Measurements from ENCODE around the gene GJA3.
"Not testable (repeated sequence)": the region's sequence is repeated elsewhere in the genome, so short reads cannot be mapped to it uniquely, and the experiment has no call there.

GJA3 gene

DNA sequence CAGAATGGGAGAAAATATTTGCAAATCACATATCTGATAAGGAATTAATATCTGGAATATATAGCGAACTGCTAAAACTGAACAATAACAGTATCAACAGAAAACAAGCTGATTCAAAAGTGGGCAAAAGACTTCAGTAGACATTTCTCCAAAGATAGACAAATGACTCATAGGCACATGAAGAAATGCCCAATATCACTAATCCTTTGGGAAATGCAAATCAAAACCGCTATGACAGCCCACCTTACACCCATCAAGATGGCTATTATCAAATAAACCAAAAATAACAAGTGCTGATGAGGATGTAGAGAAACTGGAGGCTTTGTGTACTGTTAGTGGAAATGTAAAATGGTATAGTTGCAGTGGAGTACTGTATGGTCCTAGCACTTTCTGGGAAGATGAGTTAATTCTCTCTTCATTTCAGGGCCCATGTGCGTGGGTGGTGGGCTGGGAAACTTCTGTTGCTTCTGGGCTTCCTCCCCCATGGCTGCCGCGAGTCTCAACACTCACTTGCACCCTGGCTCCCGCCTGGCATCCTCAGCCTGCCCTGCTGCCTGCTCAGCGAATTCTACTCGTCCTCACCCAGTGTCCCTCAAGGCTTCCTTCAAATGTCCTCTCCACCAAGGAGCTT is 12.4 kb upstream of the GJA3 start:
- TF ChIP-seq ZNF274 (IDR thresholded peaks at IDR 0.05; ENCODE audit: low read depth, low read length): no peak
- H3K4me3 ChIP-seq (ENCODE audit: low read length): no peak overlapping the region

DNA sequence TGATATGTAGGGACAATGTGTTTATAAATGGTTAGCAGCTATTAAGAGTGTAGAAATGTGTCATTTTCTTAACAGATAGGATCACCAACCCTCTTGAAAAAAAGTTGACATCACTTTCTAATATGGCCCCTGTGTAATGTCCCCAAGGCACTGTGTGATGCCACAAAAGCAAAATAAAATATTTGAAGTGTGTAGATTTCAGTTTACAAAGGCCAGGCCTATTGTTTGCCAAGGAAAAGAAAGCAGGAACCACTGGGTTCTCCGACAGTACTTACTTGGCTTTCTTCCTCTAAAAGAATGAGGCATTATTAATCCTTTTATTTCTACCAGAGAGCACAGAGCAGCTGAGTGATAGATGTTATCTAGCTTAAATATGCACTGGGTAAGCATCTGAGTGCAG is 10.5 kb upstream of the GJA3 start:
- no peak overlapping the region for H3K4me3 ChIP-seq (ENCODE audit: low read length)
- TF ChIP-seq ZNF274 (IDR thresholded peaks at IDR 0.05; ENCODE audit: low read depth, low read length): no peak

DNA sequence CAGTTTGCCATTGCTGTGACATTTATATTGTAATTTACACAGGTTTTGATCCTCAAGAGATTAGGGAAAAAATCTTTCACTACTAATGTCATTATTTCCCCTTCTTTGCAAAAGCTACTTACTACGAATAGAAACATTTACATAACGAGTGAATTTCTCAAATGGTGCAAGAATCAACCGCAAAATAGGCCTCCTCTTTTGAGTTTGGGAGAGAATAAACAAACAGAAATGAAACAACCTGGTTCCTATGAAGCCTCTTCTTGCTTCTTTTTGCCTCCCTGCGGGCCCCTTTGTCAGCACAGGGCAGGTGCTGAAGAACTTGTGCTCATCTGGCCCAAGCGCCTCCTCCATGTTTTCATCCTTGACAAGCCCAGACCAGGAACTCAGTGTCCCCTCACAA is 10.1 kb upstream of the GJA3 start:
- H3K4me3 ChIP-seq (ENCODE audit: low read length): no peak overlapping the region
- TF ChIP-seq ZNF274 (IDR thresholded peaks at IDR 0.05; ENCODE audit: low read depth, low read length): no peak

DNA sequence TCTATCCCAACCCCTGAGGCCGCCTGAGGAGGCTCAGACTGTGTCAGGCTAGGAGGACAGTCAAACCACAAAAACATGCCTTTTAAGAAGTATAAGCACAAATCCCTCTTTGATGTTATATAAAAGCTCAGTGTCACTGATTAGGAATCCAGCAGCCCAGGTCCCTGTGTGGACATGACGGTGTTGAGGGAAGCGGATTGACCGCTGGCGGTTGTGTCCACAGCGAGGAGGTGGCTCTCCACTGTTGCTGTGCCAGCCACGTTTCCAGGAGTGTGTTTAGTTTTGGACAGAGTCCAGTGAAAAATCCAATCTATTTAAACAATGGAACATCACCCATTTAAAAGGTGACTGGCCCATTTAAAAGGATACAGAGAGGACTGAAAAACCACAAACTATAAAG is 7.5 kb upstream of the GJA3 start:
- no peak overlapping the region for H3K4me3 ChIP-seq (ENCODE audit: low read length)
- TF ChIP-seq ZNF274 (IDR thresholded peaks at IDR 0.05; ENCODE audit: low read depth, low read length): no peak

DNA sequence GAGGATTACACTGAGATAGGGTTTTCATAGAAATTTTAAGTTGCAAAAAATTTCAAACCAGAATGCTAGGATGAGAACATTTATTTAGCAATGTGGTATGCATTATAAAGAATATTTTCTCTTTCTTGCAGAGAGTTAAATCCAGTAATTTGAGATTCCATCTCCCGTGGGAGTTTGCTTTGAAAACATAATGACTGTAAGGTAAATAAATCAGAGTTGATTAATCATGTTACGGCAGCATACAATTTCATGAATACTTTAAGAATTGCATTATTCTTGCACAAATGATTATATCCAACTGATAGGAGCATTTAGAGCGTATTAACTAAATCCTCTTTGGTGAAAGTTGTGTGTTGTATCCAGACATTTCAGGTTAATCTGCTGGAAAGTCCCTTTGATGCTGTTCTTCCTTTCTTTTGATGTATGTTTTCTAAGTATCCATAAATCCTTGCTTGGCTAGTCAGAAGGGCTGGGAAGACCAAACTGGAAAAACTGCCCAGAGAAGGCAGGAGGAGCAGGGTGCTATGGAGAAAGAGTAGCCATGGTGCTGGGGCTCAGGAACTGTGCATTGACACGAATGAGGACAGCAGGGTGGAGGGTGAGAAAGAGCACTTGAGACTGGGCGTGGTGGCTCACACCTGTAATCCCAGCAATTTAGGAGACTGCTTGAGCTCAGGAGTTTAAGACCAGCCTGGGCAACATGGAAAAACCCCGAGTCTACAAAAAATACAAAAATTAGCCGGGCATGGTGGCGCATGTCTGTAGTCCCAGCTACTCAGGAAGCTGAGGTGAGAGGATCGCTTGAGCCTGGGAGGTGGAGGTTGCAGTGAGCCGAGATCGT is 4.8 kb upstream of the GJA3 start:
- no peak for TF ChIP-seq ZNF274 (IDR thresholded peaks at IDR 0.05; ENCODE audit: low read depth, low read length)
- no peak overlapping the region for H3K4me3 ChIP-seq (ENCODE audit: low read length)

DNA sequence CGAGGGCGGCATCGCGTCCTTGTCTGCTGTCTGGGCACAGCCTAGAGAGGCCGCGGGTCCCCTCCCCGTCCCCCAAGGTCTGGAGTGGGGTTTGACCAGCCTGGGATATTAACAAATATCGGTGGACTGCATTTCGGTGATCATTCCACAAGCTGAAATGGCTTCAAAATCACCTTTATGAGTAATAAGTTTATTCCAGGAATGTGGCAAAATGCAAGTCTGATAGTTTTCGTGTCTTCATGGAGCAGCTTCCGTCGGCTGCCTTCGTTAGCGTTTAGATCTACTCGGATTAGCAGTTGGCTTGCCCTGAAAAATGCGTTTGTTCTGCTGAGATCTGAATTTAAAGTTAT is 1.1 kb upstream of the GJA3 start:
- peak overlapping the region; percentile 66; the same call in 1 of the 2 replicates for H3K4me3 ChIP-seq (ENCODE audit: low read length)
- TF ChIP-seq ZNF274 (IDR thresholded peaks at IDR 0.05; ENCODE audit: low read depth, low read length): no peak

DNA sequence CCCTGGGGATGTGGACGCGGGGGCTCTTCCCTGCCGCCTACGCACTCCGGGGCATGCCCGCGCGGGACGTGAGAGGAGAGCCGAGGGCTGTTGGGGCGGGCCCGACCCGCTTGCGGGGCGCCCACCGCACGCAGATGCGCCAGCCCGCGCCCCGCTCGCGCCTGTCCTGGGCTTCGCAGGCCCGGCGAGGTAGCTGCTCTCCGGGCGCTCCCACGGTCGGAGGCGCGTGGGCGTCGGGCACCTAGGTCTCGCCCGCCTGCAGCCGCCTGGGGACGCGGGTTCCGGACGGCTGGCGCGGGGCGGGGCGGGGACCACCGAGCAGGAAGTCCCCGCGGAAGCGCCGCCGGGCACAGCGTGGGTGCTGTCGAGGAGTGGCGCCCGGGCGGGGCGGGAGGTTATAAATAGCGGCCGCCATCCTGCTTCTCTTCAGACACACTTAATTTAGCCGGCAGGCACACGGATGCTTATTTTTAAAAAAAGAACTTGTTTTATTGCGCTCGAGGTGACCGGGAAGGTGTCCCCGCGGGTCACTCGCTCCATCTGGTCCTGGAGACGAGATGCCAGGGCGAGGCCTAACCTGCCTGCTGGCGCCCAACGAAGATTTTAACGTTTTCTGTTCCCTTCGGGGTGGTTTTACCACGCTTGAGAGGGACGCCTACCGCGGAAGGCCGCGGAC is 561 bp upstream of the GJA3 start:
- no peak for TF ChIP-seq ZNF274 (IDR thresholded peaks at IDR 0.05; ENCODE audit: low read depth, low read length)
- peak overlapping the region; percentile 66; the same call in 1 of the 2 replicates for H3K4me3 ChIP-seq (ENCODE audit: low read length)

DNA sequence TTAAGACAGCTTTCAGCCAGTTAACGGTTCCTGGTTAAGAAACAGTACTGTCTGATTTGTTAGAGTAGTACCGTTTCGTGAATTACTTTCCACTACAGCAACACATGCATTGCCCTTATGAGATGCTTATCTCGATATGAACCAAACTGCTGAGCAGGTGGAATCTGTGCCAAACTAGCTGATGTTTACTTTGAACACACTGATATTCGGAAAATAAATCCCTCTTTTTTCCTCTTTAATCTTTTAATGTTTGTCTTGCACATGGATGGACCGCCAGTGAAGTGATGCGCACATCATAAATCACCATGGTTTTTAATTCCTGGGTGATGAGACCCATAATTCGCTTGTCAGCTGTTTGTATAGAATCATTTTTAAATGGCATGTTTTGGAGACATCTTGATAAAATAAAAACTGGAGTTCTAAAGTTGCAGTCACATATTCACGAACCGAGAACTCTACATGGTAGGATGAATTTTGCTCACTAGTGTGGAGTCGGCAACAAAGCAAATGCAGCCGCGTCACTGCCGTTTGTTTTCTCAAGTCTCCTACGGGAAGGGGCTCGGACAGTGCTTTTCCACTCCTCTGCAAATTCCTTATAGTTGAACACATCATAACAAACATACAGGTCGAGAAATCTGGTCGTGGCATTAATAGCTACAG is 1.1 kb downstream of the GJA3 start:
- no peak for TF ChIP-seq ZNF274 (IDR thresholded peaks at IDR 0.05; ENCODE audit: low read depth, low read length)
- H3K4me3 ChIP-seq (ENCODE audit: low read length): peak overlapping the region; percentile 66

DNA sequence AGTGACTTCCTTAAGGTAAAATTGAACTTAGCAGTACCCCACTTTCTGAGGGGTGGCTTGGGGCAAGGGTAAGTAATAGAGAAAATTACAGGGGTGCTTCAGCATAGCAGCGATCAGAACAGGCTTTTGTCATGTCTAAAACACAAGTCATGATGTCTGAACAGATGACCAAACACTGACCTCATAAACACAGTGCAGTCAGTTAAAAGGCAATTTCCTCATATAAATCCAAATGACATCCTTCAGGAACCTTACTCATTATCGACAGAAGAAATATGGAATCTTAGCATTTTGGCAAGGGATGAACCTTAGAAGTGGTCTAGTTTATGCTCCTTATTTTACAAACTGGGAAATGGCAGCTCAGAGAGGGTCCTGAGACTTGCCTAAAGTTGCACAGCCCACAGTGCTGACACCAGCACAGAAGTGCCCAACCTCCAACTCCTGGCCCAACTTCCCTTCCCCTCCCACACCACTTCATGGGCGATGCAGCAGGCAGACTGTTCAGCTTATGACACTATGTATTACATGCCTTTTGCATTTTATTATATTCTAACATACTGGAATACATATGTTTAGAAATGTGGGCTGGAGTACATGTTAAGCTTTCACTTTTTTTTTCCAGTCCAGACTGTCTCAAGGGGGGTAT is 3.6 kb downstream of the GJA3 start:
- no peak overlapping the region for H3K4me3 ChIP-seq (ENCODE audit: low read length)
- no peak for TF ChIP-seq ZNF274 (IDR thresholded peaks at IDR 0.05; ENCODE audit: low read depth, low read length)

DNA sequence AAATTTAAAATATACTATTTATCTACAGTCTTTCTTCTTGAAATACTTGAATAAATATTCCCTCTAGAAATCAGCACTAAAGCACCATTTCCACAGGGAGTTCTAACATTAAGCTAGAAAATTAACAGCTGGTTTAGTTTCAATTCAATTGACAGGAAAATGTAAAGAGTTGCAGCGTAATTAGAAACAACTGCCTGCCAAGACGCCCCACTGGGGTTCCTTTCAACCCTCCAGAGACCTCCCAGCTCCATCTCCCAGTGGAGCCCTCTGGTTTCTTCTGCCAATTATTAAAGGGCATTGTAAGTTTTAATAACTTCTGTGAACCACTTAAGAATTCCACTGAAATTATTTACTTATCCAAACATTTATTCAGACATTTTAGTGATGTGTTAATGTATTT is 4.2 kb downstream of the GJA3 start:
- no peak for TF ChIP-seq ZNF274 (IDR thresholded peaks at IDR 0.05; ENCODE audit: low read depth, low read length)
- H3K4me3 ChIP-seq (ENCODE audit: low read length): no peak overlapping the region

DNA sequence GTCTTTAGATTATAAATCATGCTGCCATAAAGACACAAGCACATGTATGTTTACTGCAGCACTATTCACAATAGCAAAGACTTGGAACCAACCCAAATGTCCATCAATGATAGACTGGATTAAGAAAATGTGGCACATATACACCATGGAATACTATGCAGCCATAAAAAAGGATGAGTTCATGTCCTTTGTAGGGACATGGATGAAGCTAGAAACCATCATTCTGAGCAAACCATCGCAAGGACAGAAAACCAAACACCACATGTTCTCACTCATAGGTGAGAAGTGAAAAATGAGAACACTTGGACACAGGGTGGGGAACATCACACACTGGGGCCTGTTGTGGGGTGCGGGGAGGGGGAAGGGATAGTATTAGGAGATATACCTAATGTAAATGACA is 7.6 kb downstream of the GJA3 start:
- H3K4me3 ChIP-seq (ENCODE audit: low read length): not testable (repeated sequence)

DNA sequence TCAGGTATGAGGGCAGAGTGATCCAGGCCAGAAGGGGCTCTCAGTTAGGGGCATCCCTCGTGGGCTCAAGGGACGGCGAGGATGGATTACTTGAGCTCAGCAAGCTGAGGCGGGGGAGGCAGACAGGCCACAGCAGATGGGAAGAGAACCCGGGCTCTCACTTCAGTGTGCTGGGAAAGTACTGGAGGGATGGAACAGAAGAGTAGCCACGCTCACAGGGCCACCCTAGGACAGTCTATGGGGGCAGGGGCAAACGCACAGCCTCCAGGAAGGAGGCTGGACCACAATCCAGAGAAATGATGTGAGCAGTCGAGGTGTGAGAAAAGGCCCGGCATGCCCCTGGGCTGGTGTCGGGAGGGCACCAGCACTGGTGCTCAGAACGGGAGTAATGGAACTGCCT is 9.2 kb downstream of the GJA3 start:
- H3K4me3 ChIP-seq (ENCODE audit: low read length): no peak overlapping the region
- no peak for TF ChIP-seq ZNF274 (IDR thresholded peaks at IDR 0.05; ENCODE audit: low read depth, low read length)

DNA sequence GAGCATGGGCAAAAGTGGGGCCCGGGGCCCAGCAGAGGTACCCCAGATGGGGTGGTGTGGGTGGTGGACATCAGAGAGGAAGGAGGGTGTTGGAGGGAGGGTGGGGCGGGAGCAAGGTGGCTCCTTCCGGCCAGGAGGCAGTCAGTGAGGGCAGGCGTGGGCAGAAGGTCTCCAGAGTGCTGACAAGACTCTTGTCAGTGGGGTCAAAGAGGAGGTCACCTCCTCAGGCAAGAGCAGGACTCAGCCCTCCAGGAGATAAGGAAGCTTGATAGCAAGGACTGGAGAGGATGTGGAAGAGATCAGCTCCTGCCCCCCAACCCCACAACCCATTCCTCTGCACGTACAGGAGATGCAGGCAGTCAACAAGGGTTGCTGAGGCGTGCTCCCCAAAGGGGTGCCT is 9.8 kb downstream of the GJA3 start:
- no peak for TF ChIP-seq ZNF274 (IDR thresholded peaks at IDR 0.05; ENCODE audit: low read depth, low read length)
- H3K4me3 ChIP-seq (ENCODE audit: low read length): no peak overlapping the region

DNA sequence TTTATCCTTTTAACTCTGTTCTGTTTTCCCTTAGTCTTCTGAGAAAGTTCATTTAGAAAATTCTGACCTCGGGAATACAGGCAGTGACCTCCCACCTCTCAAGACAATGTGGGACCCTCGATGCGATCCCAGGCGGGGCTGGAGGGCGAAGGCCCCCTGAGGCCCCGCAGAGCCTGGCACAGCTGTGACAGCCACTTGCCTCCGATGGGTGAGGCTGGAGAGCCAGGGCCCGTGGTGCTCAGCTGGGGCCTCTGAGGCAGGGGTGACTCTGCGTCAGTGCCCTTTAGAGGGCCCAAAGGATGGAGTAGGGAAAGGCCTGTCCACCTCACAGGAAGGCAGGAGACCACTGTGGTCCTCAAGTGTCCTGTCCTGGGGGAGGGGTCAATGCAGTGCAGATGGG is 10.3 kb downstream of the GJA3 start:
- H3K4me3 ChIP-seq (ENCODE audit: low read length): no peak overlapping the region
- no peak for TF ChIP-seq ZNF274 (IDR thresholded peaks at IDR 0.05; ENCODE audit: low read depth, low read length)

Data from GM08714 (cell line).